Neural progenitor cell (in vitro differentiated cells): ENCODE results near the gene PHRF1. TPM values are rescaled to one million over a fixed set of nuclear protein-coding genes. Genes with fewer than 3 reads are reported as not detected.

ENCODE experiments used
- DNase-seq: peaks from one replicate; pipeline ENCODE4 v3.0.0-alpha.2; 2016; ENCODE audit warnings: low spot score
- H2AFZ ChIP-seq: fragments of 200-600 bp; sonication (generic); replicated peaks from 2 replicates; pipeline ENCODE4 v1.6.1; 2016; ENCODE audit warnings: antibody characterized with exemption
- H3F3A ChIP-seq: fragments of 200-600 bp; sonication (generic); 2 replicates; pipeline ENCODE4 v1.6.1; 2016; ENCODE audit warnings: antibody characterized with exemption, low read depth
- H3K27ac ChIP-seq: fragments of 200-600 bp; sonication (generic); 2 replicates; pipeline ENCODE4 v1.5.1; 2016; ENCODE audit warnings: mild to moderate bottlenecking
- H3K27me3 ChIP-seq: fragments of 200-600 bp; sonication (generic); 2 replicates; pipeline ENCODE4 v1.6.1; 2016; ENCODE audit warnings: mild to moderate bottlenecking, moderate library complexity
- H3K36me3 ChIP-seq: fragments of 200-600 bp; sonication (generic); 2 replicates; pipeline ENCODE4 v1.5.1; 2016
- H3K4me1 ChIP-seq: fragments of 200-600 bp; sonication (generic); 2 replicates; pipeline ENCODE4 v1.6.1; 2016; ENCODE audit warnings: mixed run types
- H3K4me2 ChIP-seq: fragments of 200-600 bp; sonication (generic); 2 replicates; pipeline ENCODE4 v1.6.1; 2016
- H3K4me3 ChIP-seq: fragments of 200-600 bp; sonication (generic); 2 replicates; pipeline ENCODE4 v1.5.1; 2016
- H3K79me2 ChIP-seq: fragments of 200-600 bp; sonication (generic); 2 replicates; pipeline ENCODE4 v1.6.1; 2016; ENCODE audit warnings: low read depth
- H3K9ac ChIP-seq: fragments of 200-600 bp; sonication (generic); 2 replicates; pipeline ENCODE4 v1.6.1; 2016
- H3K9me3 ChIP-seq: fragments of 200-600 bp; sonication (generic); 2 replicates; pipeline ENCODE4 v1.5.1; 2016; ENCODE audit warnings: low read depth
- H4K20me1 ChIP-seq: fragments of 200-600 bp; sonication (generic); 2 replicates; pipeline ENCODE4 v1.6.1; 2016; ENCODE audit warnings: low read depth
- H3K27ac Mint-ChIP-seq: 3 replicates; pipeline ENCODE4 v1.8.0; 2021; ENCODE audit warnings: mixed read lengths
- H3K27me3 Mint-ChIP-seq: 2 replicates; pipeline ENCODE4 v1.8.0; 2022; ENCODE audit warnings: low read depth, mild to moderate bottlenecking, inconsistent platforms, moderate library complexity, mixed read lengths; ENCODE audit not compliant: insufficient read depth
- H3K36me3 Mint-ChIP-seq: 3 replicates; pipeline ENCODE4 v1.8.0; 2021; ENCODE audit warnings: mixed read lengths
- H3K4me1 Mint-ChIP-seq: 3 replicates; pipeline ENCODE4 v1.8.0; 2021; ENCODE audit warnings: mixed read lengths
- H3K4me3 Mint-ChIP-seq: 3 replicates; pipeline ENCODE4 v1.8.0; 2021; ENCODE audit warnings: mild to moderate bottlenecking, moderate library complexity, mixed read lengths
- H3K9me3 Mint-ChIP-seq: 3 replicates; pipeline ENCODE4 v1.8.0; 2020; ENCODE audit warnings: mixed read lengths
- CTCF ChIP-seq: fragments of 200-600 bp; sonication (generic); IDR thresholded peaks from 2 replicates; pipeline ENCODE4 v1.5.1; 2017; ENCODE audit warnings: antibody characterized with exemption, mild to moderate bottlenecking
- EZH2 ChIP-seq: fragments of 200-600 bp; sonication (generic); IDR thresholded peaks from 2 replicates; pipeline ENCODE4 v1.6.1; 2017; ENCODE audit warnings: antibody characterized with exemption, mild to moderate bottlenecking, moderate library complexity
- EZH2phosphoT487 ChIP-seq: fragments of 200-600 bp; sonication (generic); IDR thresholded peaks from 2 replicates; pipeline ENCODE4 v1.6.1; 2017; ENCODE audit warnings: antibody characterized with exemption
- total RNA-seq: library from RNA; depleted of rRNA; stranded (reverse); fragments of >200 nt; gene quantifications from 2 replicates; pipeline ENCODE4 v1.2.3, GENCODE V29; 2015; ENCODE audit warnings: low replicate concordance

The PHRF1 gene
- total RNA-seq, 1 donor from 2014 or later, result 9.8 TPM

GRCh38 chr11:568306-569157 is 7.7 kb upstream of the PHRF1 start:
- Mint-ChIP-seq H3K4me3 (peak overlapping the region; percentile 86), H3K9me3 (no peaks in the 10 kb centered on the region), H3K4me1 (peaks cover 14% of the 10 kb centered on the region), H3K27ac (no peak overlapping the region), H3K36me3 (no peaks in the 10 kb centered on the region), H3K27me3 (peaks cover 11% of the 10 kb centered on the region)
- H3K9me3 ChIP-seq, result no peaks in the 10 kb centered on the region
- no peaks in the 10 kb centered on the region for H3K27me3 ChIP-seq
- peak overlapping the region; percentile 90 for H3K4me3 ChIP-seq
- peak overlapping the region; percentile 27 for H3K9ac ChIP-seq
- H3K27ac ChIP-seq, result no peak overlapping the region
- no peak overlapping the region for H2AFZ ChIP-seq
- H4K20me1 ChIP-seq, result peaks cover 39% of the 10 kb centered on the region
- H3K4me1 ChIP-seq, result peaks cover 32% of the 10 kb centered on the region
- H3K4me2 ChIP-seq, result peak overlapping the region; percentile 98
- no peaks in the 10 kb centered on the region for H3K36me3 ChIP-seq
- peaks cover 7% of the 10 kb centered on the region for H3K79me2 ChIP-seq
- DNase-seq, result peak; percentile 98
- no peak for TF ChIP-seq EZH2phosphoT487
- TF ChIP-seq EZH2, result no peak
- peaks cover 48% of the 10 kb centered on the region for H3F3A ChIP-seq

GRCh38 chr11:569158-569885 is 6.9 kb upstream of the PHRF1 start:
- peaks cover 11% of the 10 kb centered on the region for H3K27me3 Mint-ChIP-seq
- H3K27ac Mint-ChIP-seq, result peak overlapping the region; percentile 72
- H3K4me2 ChIP-seq, result peak overlapping the region; percentile 98
- H3K79me2 ChIP-seq, result peaks cover 7% of the 10 kb centered on the region
- peaks cover 4% of the 10 kb centered on the region for H3K27me3 ChIP-seq
- TF ChIP-seq EZH2phosphoT487, result no peak
- TF ChIP-seq EZH2, result no peak
- TF ChIP-seq CTCF, result no peak
- peaks cover 36% of the 10 kb centered on the region for H3K4me1 ChIP-seq
- H3K9me3 ChIP-seq, result no peaks in the 10 kb centered on the region
- H3K9ac ChIP-seq, result peak overlapping the region; percentile 27
- DNase-seq, result peak; percentile 56
- no peaks in the 10 kb centered on the region for H3K36me3 Mint-ChIP-seq
- H3K4me3 Mint-ChIP-seq, result peak overlapping the region; percentile 86
- no peaks in the 10 kb centered on the region for H3K9me3 Mint-ChIP-seq
- peaks cover 51% of the 10 kb centered on the region for H3F3A ChIP-seq
- H3K4me1 Mint-ChIP-seq, result peaks cover 19% of the 10 kb centered on the region
- H3K27ac ChIP-seq, result no peak overlapping the region
- no peaks in the 10 kb centered on the region for H3K36me3 ChIP-seq
- H2AFZ ChIP-seq, result no peak overlapping the region
- H4K20me1 ChIP-seq, result peaks cover 35% of the 10 kb centered on the region
- peak overlapping the region; percentile 90 for H3K4me3 ChIP-seq

- peaks cover 12% of the 10 kb centered on the region for H3K79me2 ChIP-seq
- H3K27me3 ChIP-seq, result peaks cover 15% of the 10 kb centered on the region
These were observed 4.5 kb upstream of the PHRF1 start for GRCh38 chr11:571802-572185.

More at GRCh38 chr11:571802-572185, 4.5 kb upstream of the PHRF1 start:
- H3K4me3 Mint-ChIP-seq, result no peak overlapping the region
- H3K9me3 Mint-ChIP-seq, result no peaks in the 10 kb centered on the region
- Histone ChIP-seq H3K9ac (no peak overlapping the region), H3K27ac (no peak overlapping the region), H4K20me1 (peaks cover 23% of the 10 kb centered on the region), H3K4me3 (no peak overlapping the region), H2AFZ (no peak overlapping the region), H3K9me3 (no peaks in the 10 kb centered on the region), H3K4me1 (peaks cover 35% of the 10 kb centered on the region), H3K36me3 (no peaks in the 10 kb centered on the region), H3K4me2 (no peak overlapping the region), H3F3A (peaks cover 57% of the 10 kb centered on the region)
- no peaks in the 10 kb centered on the region for H3K36me3 Mint-ChIP-seq
- peak overlapping the region; percentile 37 for H3K27ac Mint-ChIP-seq
- H3K4me1 Mint-ChIP-seq, result peaks cover 28% of the 10 kb centered on the region
- no peak for TF ChIP-seq CTCF
- no peak for TF ChIP-seq EZH2phosphoT487
- no peak for TF ChIP-seq EZH2
- no peak for DNase-seq
- H3K27me3 Mint-ChIP-seq, result peaks cover 9% of the 10 kb centered on the region
